Astrocyte (in vitro differentiated cells and primary cell): ENCODE data around the gene KXD1.

Source experiments
- CTCF ChIP-seq: IDR thresholded peaks from 2 replicates; pipeline ENCODE4 v1.5.1; 2011; ENCODE audit warnings: low read depth, mild to moderate bottlenecking, inconsistent platforms, low read length, moderate library complexity; ENCODE audit not compliant: insufficient read depth
- EZH2 ChIP-seq: IDR thresholded peaks from 2 replicates; pipeline ENCODE4 v1.6.1; 2012; ENCODE audit warnings: mild to moderate bottlenecking, low read length, inconsistent platforms; ENCODE audit not compliant: insufficient read depth

- TF ChIP-seq CTCF (peak; percentile 61), EZH2 (no peak)
These were observed 37.5 kb upstream of the KXD1 start for GRCh38 chr19:18519962-18520847.
